SK-N-SH treated with all-trans-retinoic acid at 6 μM for 48 hours (cell line): ENCODE data around the gene RP2.

Experiments used
- ATAC-seq: fragments of 200-7000 bp; cut with Tn5 transposase; 3 replicates; pipeline ENCODE4 v1.9.1; 2020; ENCODE audit warnings: mild to moderate bottlenecking, moderate library complexity
- ARNTL ChIP-seq: fragments of 450-650 bp; formaldehyde crosslinking; IDR thresholded peaks from 2 replicates; pipeline ENCODE4 v1.5.0; 2020; ENCODE audit warnings: low read depth, mild to moderate bottlenecking, moderate library complexity, borderline replicate concordance
- BACH2 ChIP-seq: fragments of 250-450 bp; sonication (Bioruptor Pico); IDR thresholded peaks from 2 replicates; pipeline ENCODE4 v1.9.0; 2021; ENCODE audit warnings: mild to moderate bottlenecking, borderline replicate concordance
- CSDC2 ChIP-seq: fragments of 250-450 bp; sonication (Bioruptor Pico); IDR thresholded peaks from 2 replicates; pipeline ENCODE4 v1.5.0; 2020; ENCODE audit warnings: mild to moderate bottlenecking, moderate library complexity
- ESRRG ChIP-seq: fragments of 250-450 bp; sonication (Bioruptor Pico); IDR thresholded peaks from 2 replicates; pipeline ENCODE4 v1.6.1; 2021; ENCODE audit warnings: mild to moderate bottlenecking
- GLIS3 ChIP-seq: fragments of 250-450 bp; sonication (Bioruptor Pico); IDR thresholded peaks from 2 replicates; pipeline ENCODE4 v1.5.0; 2020; ENCODE audit warnings: mild to moderate bottlenecking, moderate library complexity
- ISL1 ChIP-seq: fragments of 250-450 bp; sonication (Bioruptor Pico); IDR thresholded peaks from 2 replicates; pipeline ENCODE4 v2.1.2; 2022; ENCODE audit warnings: mild to moderate bottlenecking, moderate library complexity
- OSR1 ChIP-seq: fragments of 250-450 bp; sonication (Bioruptor Pico); IDR thresholded peaks from 2 replicates; pipeline ENCODE4 v1.8.0; 2022; ENCODE audit warnings: moderate library complexity, mild to moderate bottlenecking, inconsistent platforms
- PPARA ChIP-seq: fragments of 250-450 bp; sonication (Bioruptor Pico); IDR thresholded peaks from 2 replicates; pipeline ENCODE4 v1.5.0; 2020; ENCODE audit warnings: mild to moderate bottlenecking, borderline replicate concordance
- RARB ChIP-seq: fragments of 250-450 bp; sonication (Bioruptor Pico); IDR thresholded peaks from 2 replicates; pipeline ENCODE4 v1.8.0; 2021; ENCODE audit warnings: mild to moderate bottlenecking, moderate library complexity
- SNAI2 ChIP-seq: fragments of 250-450 bp; sonication (Bioruptor Pico); IDR thresholded peaks from 2 replicates; pipeline ENCODE4 v1.5.0; 2020; ENCODE audit warnings: mild to moderate bottlenecking, moderate library complexity
- TCF4 ChIP-seq: fragments of 250-450 bp; sonication (Bioruptor Pico); IDR thresholded peaks from 2 replicates; pipeline ENCODE4 v1.8.0; 2021; ENCODE audit warnings: mild to moderate bottlenecking, moderate library complexity, borderline replicate concordance
- TOX ChIP-seq: fragments of 250-450 bp; sonication (Bioruptor Pico); IDR thresholded peaks from 2 replicates; pipeline ENCODE4 v1.8.0; 2021; ENCODE audit warnings: mild to moderate bottlenecking, moderate library complexity, borderline replicate concordance
- ZC3H10 ChIP-seq: fragments of 250-450 bp; sonication (Bioruptor Pico); IDR thresholded peaks from 2 replicates; pipeline ENCODE4 v1.5.1; 2021; ENCODE audit warnings: mild to moderate bottlenecking, moderate library complexity
- ZFP3 ChIP-seq: fragments of 250-450 bp; sonication (Bioruptor Pico); IDR thresholded peaks from 2 replicates; pipeline ENCODE4 v1.5.0; 2020; ENCODE audit warnings: mild to moderate bottlenecking, moderate library complexity
- ZNF565 ChIP-seq: fragments of 450-650 bp; formaldehyde crosslinking; conservative IDR thresholded peaks from 2 replicates; pipeline ENCODE4 v1.5.0; 2020; ENCODE audit warnings: low read depth, mild to moderate bottlenecking, moderate library complexity
- ZNF70 ChIP-seq: fragments of 450-650 bp; formaldehyde crosslinking; IDR thresholded peaks from 2 replicates; pipeline ENCODE4 v1.5.0; 2020; ENCODE audit warnings: mild to moderate bottlenecking, moderate library complexity
- ZNF8 ChIP-seq: fragments of 450-650 bp; formaldehyde crosslinking; IDR thresholded peaks from 2 replicates; pipeline ENCODE4 v1.5.0; 2020; ENCODE audit warnings: mild to moderate bottlenecking, moderate library complexity
- TF ChIP-seq, protein P1 (sequence below): fragments of 250-450 bp; sonication (Bioruptor Pico); IDR thresholded peaks from 2 replicates; pipeline ENCODE4 v1.5.0; 2020; ENCODE audit warnings: mild to moderate bottlenecking, moderate library complexity
- TF ChIP-seq, protein P2 (sequence below): fragments of 250-450 bp; sonication (Bioruptor Pico); IDR thresholded peaks from 2 replicates; pipeline ENCODE4 v1.8.0; 2021; ENCODE audit warnings: low read depth, mild to moderate bottlenecking, moderate library complexity, borderline replicate concordance
- TF ChIP-seq, protein P3 (sequence below): fragments of 250-450 bp; sonication (Bioruptor Pico); IDR thresholded peaks from 2 replicates; pipeline ENCODE4 v1.5.1; 2020; ENCODE audit warnings: low read depth, mild to moderate bottlenecking, moderate library complexity
- TF ChIP-seq, protein P4 (sequence below): fragments of 250-450 bp; sonication (Bioruptor Pico); IDR thresholded peaks from 2 replicates; pipeline ENCODE4 v1.8.0; 2020; ENCODE audit warnings: mild to moderate bottlenecking, moderate library complexity, borderline replicate concordance
- TF ChIP-seq, protein P5 (sequence below): fragments of 250-450 bp; sonication (Bioruptor Pico); IDR thresholded peaks from 2 replicates; pipeline ENCODE4 v1.5.1; 2021; ENCODE audit warnings: mild to moderate bottlenecking, moderate library complexity

The RP2 gene

DNA sequence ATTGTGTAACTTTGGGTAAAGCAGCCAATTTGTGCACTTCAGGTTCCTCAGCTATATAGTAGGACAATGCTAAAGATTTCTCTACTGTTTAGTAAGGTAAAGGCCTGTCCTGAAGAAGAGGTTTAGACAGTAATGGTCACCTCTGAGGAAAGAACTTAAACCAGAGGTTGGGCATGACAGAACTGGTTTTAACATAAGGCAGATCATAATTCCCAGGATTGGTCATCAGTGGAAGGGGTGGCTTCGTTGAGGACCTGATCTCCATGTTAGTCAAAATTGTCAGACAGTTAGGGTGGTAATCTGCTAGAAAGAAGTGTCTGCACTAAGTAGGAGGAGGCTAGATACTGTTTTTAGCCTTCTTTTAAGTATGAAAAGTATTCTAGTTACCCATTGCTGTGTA is 4.1 kb downstream of the RP2 start:
- no peak for TF ChIP-seq ISL1 (CRISPR knock-in tag)
- TF ChIP-seq GLIS3 (CRISPR knock-in tag), result no peak
- no peak for TF ChIP-seq CSDC2 (CRISPR knock-in tag)
- TF ChIP-seq SNAI2 (CRISPR knock-in tag), result no peak
- no peak for TF ChIP-seq ESRRG
- TF ChIP-seq, protein P1, sequence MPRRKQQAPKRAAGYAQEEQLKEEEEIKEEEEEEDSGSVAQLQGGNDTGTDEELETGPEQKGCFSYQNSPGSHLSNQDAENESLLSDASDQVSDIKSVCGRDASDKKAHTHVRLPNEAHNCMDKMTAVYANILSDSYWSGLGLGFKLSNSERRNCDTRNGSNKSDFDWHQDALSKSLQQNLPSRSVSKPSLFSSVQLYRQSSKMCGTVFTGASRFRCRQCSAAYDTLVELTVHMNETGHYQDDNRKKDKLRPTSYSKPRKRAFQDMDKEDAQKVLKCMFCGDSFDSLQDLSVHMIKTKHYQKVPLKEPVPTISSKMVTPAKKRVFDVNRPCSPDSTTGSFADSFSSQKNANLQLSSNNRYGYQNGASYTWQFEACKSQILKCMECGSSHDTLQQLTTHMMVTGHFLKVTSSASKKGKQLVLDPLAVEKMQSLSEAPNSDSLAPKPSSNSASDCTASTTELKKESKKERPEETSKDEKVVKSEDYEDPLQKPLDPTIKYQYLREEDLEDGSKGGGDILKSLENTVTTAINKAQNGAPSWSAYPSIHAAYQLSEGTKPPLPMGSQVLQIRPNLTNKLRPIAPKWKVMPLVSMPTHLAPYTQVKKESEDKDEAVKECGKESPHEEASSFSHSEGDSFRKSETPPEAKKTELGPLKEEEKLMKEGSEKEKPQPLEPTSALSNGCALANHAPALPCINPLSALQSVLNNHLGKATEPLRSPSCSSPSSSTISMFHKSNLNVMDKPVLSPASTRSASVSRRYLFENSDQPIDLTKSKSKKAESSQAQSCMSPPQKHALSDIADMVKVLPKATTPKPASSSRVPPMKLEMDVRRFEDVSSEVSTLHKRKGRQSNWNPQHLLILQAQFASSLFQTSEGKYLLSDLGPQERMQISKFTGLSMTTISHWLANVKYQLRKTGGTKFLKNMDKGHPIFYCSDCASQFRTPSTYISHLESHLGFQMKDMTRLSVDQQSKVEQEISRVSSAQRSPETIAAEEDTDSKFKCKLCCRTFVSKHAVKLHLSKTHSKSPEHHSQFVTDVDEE, result no peak
- no peak for TF ChIP-seq ZNF565 (CRISPR knock-in tag)
- TF ChIP-seq PPARA (CRISPR knock-in tag), result no peak
- TF ChIP-seq BACH2, result no peak
- TF ChIP-seq, protein P2, sequence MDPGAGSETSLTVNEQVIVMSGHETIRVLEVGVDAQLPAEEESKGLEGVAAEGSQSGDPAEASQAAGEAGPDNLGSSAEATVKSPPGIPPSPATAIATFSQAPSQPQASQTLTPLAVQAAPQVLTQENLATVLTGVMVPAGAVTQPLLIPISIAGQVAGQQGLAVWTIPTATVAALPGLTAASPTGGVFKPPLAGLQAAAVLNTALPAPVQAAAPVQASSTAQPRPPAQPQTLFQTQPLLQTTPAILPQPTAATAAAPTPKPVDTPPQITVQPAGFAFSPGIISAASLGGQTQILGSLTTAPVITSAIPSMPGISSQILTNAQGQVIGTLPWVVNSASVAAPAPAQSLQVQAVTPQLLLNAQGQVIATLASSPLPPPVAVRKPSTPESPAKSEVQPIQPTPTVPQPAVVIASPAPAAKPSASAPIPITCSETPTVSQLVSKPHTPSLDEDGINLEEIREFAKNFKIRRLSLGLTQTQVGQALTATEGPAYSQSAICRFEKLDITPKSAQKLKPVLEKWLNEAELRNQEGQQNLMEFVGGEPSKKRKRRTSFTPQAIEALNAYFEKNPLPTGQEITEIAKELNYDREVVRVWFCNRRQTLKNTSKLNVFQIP (CRISPR knock-in tag), result no peak
- no peak for ATAC-seq

DNA sequence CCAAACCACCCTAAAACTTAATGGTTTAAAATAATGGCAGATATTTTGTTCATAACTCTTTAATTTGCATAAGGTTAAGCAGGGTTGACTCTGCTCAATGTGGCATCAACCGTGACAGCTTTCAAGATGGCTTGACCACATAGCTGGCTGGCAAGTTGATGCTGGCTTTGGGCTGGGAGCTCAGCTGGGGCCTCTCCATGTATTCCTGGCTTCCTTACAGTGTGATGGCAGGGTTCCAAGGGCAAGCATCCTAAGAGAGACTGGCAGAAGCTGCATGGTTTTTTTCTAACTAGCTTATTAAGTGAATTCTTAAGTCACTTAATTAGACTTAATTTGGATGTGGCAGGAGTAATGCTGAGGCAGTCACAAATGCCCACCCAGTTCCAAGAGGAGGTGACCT is 4.5 kb downstream of the RP2 start:
- ATAC-seq, result no peak
- TF ChIP-seq TOX (CRISPR knock-in tag) (no peak), CSDC2 (CRISPR knock-in tag) (no peak), PPARA (CRISPR knock-in tag) (no peak), OSR1 (CRISPR knock-in tag) (no peak), ESRRG (no peak), ZC3H10 (no peak), ZFP3 (CRISPR knock-in tag) (no peak)

DNA sequence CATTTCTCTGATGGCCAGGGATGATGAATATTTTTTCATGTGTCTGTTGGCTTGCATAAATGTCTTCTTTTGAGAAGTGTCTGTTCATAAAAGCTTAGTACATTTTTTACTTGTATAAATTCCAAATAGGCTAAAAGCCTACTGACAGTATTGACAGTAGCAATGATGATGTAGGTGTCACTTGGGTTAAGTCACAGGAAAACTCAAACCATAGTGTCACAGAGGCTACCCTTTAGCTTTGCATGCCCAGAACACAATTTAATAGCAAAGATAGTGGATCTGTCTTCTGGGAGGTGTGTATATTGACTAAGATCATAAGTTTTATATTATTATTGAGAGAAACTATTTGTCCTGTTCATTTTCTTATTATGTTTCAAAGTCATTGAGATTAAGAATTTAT is 8.1 kb downstream of the RP2 start:
- no peak for ATAC-seq
- no peak for TF ChIP-seq ESRRG
- TF ChIP-seq ZNF70, result no peak
- TF ChIP-seq GLIS3 (CRISPR knock-in tag), result no peak
- no peak for TF ChIP-seq ZNF565 (CRISPR knock-in tag)
- no peak for TF ChIP-seq ZNF8 (CRISPR knock-in tag)
- TF ChIP-seq RARB (CRISPR knock-in tag), result no peak
- TF ChIP-seq, protein P3, sequence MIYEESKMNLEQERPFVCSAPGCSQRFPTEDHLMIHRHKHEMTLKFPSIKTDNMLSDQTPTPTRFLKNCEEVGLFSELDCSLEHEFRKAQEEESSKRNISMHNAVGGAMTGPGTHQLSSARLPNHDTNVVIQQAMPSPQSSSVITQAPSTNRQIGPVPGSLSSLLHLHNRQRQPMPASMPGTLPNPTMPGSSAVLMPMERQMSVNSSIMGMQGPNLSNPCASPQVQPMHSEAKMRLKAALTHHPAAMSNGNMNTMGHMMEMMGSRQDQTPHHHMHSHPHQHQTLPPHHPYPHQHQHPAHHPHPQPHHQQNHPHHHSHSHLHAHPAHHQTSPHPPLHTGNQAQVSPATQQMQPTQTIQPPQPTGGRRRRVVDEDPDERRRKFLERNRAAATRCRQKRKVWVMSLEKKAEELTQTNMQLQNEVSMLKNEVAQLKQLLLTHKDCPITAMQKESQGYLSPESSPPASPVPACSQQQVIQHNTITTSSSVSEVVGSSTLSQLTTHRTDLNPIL (CRISPR knock-in tag), result no peak
- TF ChIP-seq TCF4 (CRISPR knock-in tag), result no peak
- TF ChIP-seq, protein P4, sequence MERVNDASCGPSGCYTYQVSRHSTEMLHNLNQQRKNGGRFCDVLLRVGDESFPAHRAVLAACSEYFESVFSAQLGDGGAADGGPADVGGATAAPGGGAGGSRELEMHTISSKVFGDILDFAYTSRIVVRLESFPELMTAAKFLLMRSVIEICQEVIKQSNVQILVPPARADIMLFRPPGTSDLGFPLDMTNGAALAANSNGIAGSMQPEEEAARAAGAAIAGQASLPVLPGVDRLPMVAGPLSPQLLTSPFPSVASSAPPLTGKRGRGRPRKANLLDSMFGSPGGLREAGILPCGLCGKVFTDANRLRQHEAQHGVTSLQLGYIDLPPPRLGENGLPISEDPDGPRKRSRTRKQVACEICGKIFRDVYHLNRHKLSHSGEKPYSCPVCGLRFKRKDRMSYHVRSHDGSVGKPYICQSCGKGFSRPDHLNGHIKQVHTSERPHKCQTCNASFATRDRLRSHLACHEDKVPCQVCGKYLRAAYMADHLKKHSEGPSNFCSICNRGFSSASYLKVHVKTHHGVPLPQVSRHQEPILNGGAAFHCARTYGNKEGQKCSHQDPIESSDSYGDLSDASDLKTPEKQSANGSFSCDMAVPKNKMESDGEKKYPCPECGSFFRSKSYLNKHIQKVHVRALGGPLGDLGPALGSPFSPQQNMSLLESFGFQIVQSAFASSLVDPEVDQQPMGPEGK (CRISPR knock-in tag), result no peak
- TF ChIP-seq ARNTL (CRISPR knock-in tag), result no peak
- no peak for TF ChIP-seq PPARA (CRISPR knock-in tag)
- no peak for TF ChIP-seq SNAI2 (CRISPR knock-in tag)
- no peak for TF ChIP-seq CSDC2 (CRISPR knock-in tag)
- TF ChIP-seq ZC3H10, result no peak
- no peak for TF ChIP-seq TOX (CRISPR knock-in tag)

DNA sequence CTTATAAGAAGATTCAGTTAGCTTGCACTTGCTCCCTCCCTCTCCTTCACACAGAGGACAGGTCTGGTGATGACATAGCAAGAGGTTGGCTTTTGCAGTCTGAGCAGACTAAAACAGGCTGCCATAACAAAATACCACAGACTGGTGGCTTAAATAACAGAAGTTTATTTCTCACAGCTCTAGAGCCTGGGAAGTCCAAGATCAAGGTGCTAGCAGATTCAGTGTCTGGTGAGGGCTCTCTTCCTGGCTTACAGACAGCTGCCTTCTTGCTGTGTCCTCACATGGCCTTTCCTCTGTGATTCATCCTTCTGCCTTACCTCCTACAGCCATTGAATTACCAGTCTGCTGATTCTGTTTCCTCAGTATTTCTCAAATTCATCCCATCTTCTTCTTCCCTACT is 13.1 kb downstream of the RP2 start:
- ATAC-seq, result no peak
- TF ChIP-seq CSDC2 (CRISPR knock-in tag) (no peak), TOX (CRISPR knock-in tag) (no peak), ZNF8 (CRISPR knock-in tag) (no peak), BACH2 (no peak), TCF4 (CRISPR knock-in tag) (no peak), ZC3H10 (no peak), ZNF70 (no peak), ISL1 (CRISPR knock-in tag) (no peak), ARNTL (CRISPR knock-in tag) (no peak), RARB (CRISPR knock-in tag) (no peak), SNAI2 (CRISPR knock-in tag) (no peak), OSR1 (CRISPR knock-in tag) (no peak), GLIS3 (CRISPR knock-in tag) (no peak), ZNF565 (CRISPR knock-in tag) (no peak)
- TF ChIP-seq, protein P5, sequence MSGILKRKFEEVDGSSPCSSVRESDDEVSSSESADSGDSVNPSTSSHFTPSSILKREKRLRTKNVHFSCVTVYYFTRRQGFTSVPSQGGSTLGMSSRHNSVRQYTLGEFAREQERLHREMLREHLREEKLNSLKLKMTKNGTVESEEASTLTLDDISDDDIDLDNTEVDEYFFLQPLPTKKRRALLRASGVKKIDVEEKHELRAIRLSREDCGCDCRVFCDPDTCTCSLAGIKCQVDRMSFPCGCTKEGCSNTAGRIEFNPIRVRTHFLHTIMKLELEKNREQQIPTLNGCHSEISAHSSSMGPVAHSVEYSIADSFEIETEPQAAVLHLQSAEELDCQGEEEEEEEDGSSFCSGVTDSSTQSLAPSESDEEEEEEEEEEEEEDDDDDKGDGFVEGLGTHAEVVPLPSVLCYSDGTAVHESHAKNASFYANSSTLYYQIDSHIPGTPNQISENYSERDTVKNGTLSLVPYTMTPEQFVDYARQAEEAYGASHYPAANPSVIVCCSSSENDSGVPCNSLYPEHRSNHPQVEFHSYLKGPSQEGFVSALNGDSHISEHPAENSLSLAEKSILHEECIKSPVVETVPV, result no peak
- TF ChIP-seq, protein P3 (CRISPR knock-in tag), result no peak
